Measurements from ENCODE around the gene RAB1A. TPM values are rescaled to one million over a fixed set of nuclear protein-coding genes. Genes with fewer than 3 reads are reported as not detected.

Gene RAB1A
- total RNA-seq, 2 donors from 2014 or later: 187 to 212 TPM

DNA sequence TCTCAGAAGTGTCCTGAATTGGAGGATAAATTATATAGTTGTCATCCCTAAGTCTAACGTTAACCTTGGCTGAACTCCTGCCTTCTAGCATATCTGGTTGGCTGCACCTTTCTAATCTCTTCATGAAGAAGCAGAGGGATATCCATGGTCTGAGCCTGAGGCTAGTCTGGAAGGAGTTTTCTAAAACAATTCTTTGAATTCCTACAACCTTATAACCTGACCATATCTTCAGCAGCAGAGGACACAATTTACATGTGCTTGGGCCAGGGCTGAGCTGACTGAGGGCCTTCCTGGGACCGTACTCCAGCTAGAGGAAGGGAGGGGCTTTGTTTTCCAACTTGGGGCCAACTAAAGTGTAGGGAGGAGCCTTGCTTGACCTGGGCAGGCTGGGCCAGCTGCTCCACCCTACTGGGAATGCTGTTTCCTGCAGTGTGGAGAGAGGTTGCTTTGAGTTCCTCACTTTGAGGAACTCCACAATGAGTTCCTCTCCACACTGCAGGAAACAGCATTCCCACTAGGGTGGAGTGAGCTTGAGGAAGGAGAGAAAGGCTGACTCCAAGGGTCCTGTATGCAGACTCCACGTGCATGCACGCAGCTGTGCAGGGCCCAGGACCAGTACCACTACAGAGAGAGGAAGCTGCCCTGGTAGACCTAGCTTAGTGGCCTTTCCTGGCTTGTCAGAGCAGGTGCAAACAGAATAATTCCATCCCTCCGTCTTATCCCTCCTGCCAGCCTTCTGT lies 54.1 kb downstream of the RAB1A start:
- H3K9me3 ChIP-seq: no peaks in the 10 kb centered on the region
- H3K36me3 ChIP-seq: no peaks in the 10 kb centered on the region
- H3K27me3 ChIP-seq: no peaks in the 10 kb centered on the region
- no peak overlapping the region for H3K4me3 ChIP-seq
- intact Hi-C loops (cut with DNase I): loop anchor here (10.0 kb wide), 1 partner anchor 49 kb away; no protein-coding TSS in a partner anchor
- DNase-seq: peak; percentile 82
- no peak for TF ChIP-seq CTCF (IDR thresholded peaks at IDR 0.05)
- H3K4me1 ChIP-seq: peaks cover 14% of the 10 kb centered on the region
- peak overlapping the region in 1 of 2 donors; percentile 41 for H3K9ac ChIP-seq (ENCODE audit: low read depth in 2 of 2, low read length in 2 of 2)
- H3K27ac ChIP-seq: peak overlapping the region; percentile 71

DNA sequence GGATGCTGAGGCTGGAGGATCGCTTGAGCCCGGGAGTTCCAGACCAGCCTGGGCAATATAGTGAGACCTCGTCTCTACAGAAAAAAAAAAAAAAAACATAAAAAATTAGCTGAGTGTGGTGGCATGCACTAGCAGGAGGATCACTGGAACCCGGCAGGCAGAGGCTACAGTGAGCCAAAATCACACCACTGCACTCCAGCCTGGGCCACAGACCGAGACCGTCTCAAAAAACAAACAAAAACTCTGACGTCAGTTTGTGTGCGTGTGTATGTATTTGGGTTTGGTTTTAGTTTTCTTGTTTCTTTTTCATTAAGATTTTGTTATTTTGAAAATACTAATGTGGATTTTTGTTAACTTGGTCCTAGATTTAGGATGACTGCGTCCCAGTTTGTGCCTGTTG lies 54.7 kb downstream of the RAB1A start:
- Histone ChIP-seq H3K36me3 (no peaks in the 10 kb centered on the region), H3K27me3 (no peaks in the 10 kb centered on the region), H3K27ac (peak overlapping the region; percentile 71), H3K4me3 (no peak overlapping the region), H3K9ac (ENCODE audit: low read depth in 2 of 2, low read length in 2 of 2) (no peak overlapping the region), H3K4me1 (peaks cover 19% of the 10 kb centered on the region), H3K9me3 (no peaks in the 10 kb centered on the region)
- intact Hi-C loops (cut with DNase I): loop anchor here (10.0 kb wide), 1 partner anchor 50 kb away; no protein-coding TSS in a partner anchor
- DNase-seq: no peak
- TF ChIP-seq CTCF (IDR thresholded peaks at IDR 0.05): no peak

DNA sequence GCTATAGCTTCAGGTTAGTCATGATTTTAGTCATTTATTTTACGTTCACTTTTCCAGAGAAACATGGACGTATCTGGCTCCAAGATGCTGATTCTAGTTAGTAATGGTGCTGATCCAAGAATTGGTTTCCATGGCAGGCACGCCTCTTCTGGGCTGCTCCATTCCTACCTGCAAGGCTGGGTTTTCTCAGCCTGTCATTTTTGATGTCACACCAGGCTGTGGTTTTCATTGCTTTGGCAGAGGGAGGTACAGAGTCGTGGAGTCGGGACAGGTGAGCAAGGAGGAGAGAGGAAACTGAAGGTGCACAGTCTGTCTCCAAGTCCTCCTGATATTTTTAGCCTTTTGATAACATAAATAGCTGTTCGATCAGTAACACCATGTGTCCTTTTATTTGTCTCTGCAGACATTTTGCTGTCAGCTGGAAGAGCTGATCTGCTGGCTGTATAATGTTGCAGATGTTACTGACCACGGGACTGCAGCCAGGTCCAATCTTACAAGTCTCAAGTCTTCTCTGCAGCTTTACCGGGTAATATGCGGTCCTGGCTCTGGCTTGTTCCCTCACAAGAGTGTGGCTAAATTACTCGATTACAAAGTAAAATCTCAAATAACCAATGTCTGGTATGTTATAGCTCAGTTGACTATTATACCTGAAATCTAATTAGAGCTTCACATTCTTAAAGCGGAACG lies 55.9 kb downstream of the RAB1A start:
- DNase-seq: no peak
- no peak for TF ChIP-seq CTCF (IDR thresholded peaks at IDR 0.05)
- intact Hi-C loops (cut with DNase I): loop anchor here (10.0 kb wide), 1 partner anchor 51 kb away; no protein-coding TSS in a partner anchor

DNA sequence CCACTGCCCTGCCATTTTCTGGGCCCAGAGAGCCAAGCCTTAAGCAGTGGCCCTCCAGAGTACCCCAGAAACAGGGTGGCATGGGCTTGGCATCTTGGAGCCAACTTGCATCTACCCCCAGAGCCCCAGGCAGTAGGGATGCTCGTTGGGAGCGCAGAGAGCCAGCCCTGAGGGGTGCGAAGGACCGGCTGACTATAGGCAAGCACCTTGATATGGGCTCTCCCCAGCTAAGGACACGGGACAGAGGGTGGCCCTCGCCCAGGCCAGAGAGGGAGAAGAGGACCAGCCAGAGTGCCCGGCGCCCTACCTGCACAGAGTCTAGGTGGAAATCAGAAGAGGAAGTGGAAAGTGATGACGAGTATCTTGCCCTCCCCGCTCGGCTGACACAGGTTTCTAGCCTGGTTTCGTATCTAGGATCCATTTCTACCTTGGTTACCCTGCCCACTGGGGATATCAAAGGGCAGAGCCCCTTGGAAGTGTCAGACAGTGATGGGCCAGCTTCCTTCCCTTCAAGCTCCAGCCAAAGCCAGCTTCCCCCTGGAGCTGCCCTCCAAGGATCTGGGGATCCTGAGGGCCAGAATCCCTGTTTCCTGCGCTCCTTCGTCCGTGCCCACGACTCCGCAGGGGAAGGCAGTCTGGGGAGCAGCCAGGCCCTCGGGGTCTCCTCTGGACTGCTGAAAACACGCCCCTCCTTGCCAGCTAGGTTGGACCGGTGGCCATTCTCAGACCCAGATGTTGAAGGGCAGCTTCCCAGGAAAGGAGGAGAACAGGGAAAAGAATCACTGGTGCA lies 57.5 kb downstream of the RAB1A start:
- no peak overlapping the region for H3K4me3 ChIP-seq
- no peaks in the 10 kb centered on the region for H3K9me3 ChIP-seq
- peaks cover 20% of the 10 kb centered on the region for H3K4me1 ChIP-seq
- TF ChIP-seq CTCF (IDR thresholded peaks at IDR 0.05): no peak
- intact Hi-C loops (cut with DNase I): loop anchor here (10.0 kb wide), 1 partner anchor 52 kb away; no protein-coding TSS in a partner anchor
- H3K27ac ChIP-seq: no peak overlapping the region
- no peaks in the 10 kb centered on the region for H3K27me3 ChIP-seq
- no peak overlapping the region for H3K9ac ChIP-seq (ENCODE audit: low read depth in 2 of 2, low read length in 2 of 2)
- DNase-seq: no peak
- no peaks in the 10 kb centered on the region for H3K36me3 ChIP-seq

More for the DNA sequence above, 55.9 kb downstream of the RAB1A start:
- Histone ChIP-seq H3K4me3 (no peak overlapping the region), H3K9ac (ENCODE audit: low read depth in 2 of 2, low read length in 2 of 2) (no peak overlapping the region), H3K27me3 (no peaks in the 10 kb centered on the region), H3K27ac (no peak overlapping the region), H3K9me3 (no peaks in the 10 kb centered on the region), H3K4me1 (peaks cover 20% of the 10 kb centered on the region), H3K36me3 (no peaks in the 10 kb centered on the region)

DNA sequence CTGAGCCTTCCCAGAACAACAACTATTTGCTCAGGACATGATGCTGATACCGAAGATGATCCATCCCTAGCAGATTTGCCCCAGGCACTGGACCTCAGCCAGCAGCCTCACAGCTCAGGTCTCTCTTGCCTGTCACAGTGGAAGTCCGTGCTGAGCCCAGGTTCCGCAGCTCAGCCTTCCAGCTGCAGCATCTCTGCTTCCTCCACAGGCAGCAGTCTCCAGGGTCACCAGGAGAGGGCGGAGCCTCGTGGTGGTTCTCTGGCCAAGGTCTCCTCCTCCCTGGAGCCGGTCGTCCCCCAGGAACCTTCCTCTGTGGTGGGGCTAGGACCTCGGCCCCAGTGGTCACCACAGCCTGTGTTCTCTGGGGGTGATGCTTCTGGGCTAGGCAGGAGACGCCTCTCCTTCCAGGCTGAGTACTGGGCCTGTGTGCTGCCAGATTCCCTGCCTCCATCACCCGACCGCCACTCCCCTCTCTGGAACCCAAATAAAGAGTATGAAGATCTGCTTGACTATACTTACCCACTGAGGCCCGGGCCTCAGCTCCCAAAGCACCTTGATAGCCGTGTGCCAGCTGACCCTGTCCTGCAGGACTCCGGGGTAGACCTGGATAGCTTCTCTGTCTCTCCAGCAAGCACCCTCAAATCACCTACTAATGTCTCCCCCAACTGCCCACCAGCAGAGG lies 58.3 kb downstream of the RAB1A start:
- intact Hi-C loops (cut with DNase I): loop anchor here (10.0 kb wide), 1 partner anchor 53 kb away; no protein-coding TSS in a partner anchor
- no peaks in the 10 kb centered on the region for H3K9me3 ChIP-seq
- no peak overlapping the region for H3K4me3 ChIP-seq
- no peak for TF ChIP-seq CTCF (IDR thresholded peaks at IDR 0.05)
- H3K36me3 ChIP-seq: no peaks in the 10 kb centered on the region
- H3K9ac ChIP-seq (ENCODE audit: low read depth in 2 of 2, low read length in 2 of 2): no peak overlapping the region
- H3K4me1 ChIP-seq: peaks cover 18% of the 10 kb centered on the region
- no peaks in the 10 kb centered on the region for H3K27me3 ChIP-seq
- DNase-seq: no peak
- no peak overlapping the region for H3K27ac ChIP-seq
